Stimulated activated naive CD4-positive, alpha-beta T cell treated with Interleukin-2 at 50 U/mL for 16 hours (primary cell): ENCODE results near the gene FBXO40.
"Not testable (repeated sequence)": the region's sequence is repeated elsewhere in the genome, so short reads cannot be mapped to it uniquely, and the experiment has no call there.

Experiments
- DNase-seq: peaks from one replicate; lab custom pipeline; 2025; lab: John Stamatoyannopoulos, UW

Gene FBXO40, protein sequence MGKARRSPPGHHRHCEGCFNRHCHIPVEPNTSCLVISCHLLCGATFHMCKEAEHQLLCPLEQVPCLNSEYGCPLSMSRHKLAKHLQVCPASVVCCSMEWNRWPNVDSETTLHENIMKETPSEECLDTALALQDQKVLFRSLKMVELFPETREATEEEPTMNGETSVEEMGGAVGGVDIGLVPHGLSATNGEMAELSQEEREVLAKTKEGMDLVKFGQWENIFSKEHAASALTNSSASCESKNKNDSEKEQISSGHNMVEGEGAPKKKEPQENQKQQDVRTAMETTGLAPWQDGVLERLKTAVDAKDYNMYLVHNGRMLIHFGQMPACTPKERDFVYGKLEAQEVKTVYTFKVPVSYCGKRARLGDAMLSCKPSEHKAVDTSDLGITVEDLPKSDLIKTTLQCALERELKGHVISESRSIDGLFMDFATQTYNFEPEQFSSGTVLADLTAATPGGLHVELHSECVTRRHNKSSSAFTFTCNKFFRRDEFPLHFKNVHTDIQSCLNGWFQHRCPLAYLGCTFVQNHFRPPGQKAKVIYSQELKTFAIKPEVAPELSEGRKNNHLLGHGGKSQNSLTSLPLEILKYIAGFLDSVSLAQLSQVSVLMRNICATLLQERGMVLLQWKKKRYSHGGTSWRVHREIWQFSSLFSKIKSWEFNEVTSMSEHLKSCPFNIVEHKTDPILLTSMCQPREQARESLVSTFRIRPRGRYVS

DNA sequence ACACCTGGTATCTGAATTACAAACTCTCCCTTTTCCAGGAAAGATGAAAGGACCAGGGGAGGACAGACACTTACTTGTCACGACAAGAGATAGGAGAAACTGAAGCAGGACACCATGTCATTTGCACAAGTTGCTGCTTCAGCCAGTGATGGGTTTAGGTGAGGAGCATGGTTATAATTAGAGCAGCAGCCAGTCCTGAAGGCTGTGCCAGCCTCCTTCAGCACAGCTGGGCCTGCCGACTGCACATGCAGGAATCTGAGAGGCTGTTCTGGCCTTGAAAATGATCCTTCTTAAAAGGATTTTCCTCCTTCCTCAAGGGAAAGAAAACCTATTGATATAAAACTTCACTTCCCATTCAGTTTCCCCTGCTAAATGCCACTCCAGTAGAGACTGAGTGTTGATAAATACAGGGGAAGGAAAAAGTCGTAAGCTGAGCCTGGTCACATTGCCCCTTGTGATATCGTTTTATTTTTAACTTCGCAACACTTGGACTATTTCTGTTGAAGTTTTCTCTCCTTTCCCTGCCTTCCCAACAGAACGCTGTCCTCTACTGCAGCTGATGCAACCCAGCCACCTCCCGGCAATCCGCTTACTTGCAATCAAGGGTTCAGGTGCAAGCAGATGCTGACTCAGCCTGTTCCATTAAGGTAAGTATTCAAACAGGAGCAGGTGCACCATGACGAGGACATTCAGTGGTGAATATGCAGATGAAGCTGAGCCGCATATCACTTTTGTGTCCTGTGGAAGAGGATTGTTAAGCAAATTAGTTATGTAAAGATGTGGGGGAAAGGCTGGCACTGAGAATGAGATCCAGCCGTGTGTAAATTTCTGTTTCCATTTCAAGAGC, at the start of gene FBXO40:
Gene FBXO40, plus strand, starts transcription at position 524 of the 847 bp plus-strand sequence. CDS start 27,197 bp downstream, outside the sequence.
- no peak for DNase-seq

DNA sequence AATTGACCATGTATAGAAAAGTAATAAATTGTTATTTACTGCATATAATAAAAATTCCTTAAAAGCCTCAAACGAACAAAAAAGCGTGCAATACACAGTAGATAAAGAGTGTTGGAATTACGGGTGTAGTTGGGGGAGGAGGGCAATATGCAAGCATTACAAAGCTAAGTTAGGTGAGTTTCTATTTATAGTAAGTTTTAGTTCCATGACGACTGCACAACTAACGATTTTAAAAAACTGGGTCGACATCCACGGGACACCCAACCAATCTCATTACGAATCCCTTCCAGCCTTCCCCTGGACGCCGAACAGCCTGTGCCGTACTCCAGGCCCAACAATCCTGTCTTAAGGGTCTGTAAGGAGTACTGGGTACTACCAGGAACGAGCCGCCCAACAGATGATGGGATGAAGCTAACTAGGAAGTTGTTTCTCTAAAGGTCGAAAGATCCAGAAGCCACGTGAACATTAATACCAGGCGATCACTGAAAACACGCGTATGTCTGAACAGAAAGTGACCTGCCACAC, 48.1 kb upstream of the FBXO40 start:
- DNase-seq: no peak

DNA sequence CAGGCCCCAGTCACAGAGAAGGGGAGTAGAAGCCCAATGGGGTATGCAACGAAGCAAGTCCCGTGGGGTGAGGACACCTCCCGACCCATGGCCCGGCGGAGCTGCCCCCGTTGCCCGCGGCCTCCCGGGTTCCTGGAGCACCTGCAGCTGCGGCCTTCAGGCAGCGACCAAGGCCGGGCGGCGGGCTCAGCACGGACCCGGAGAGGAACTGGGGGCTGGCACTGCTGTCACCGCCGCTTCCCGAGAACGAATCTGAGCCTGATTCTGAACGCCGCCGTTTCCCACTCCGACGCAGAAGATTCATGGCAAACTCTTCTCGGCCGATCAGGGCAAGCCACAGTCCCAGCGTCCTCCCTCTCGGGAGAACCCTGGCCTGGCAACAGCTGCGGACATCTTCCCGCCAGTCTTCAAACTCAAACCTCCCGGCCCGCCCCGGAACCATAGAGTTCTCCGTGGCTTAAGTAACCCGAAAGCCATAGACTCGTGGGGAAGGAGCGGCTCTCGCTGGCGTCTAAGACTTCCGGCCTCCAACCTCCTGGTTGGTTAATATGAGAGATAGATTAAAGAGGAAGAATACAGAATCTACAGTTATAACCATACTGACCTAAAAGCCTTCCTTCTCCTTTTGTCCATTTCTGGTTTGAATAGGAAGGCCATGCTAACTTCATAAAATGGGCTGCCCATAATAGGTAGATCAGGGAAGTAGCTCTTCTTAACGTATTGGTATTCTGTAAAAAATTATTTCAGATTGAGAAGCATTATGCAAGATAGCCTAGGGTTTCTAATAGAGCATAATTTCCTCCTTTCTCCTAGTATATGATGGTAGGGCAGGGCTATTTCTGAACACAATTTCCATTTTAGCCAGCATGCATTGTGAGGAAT, 47.4 kb upstream of the FBXO40 start, which contains the start of gene POLQ:
Gene POLQ, minus strand, starts transcription at position 415 of the 882 bp plus-strand sequence. Its CDS starts 111 bp downstream, at position 304.
- DNase-seq: peak; percentile 84

DNA sequence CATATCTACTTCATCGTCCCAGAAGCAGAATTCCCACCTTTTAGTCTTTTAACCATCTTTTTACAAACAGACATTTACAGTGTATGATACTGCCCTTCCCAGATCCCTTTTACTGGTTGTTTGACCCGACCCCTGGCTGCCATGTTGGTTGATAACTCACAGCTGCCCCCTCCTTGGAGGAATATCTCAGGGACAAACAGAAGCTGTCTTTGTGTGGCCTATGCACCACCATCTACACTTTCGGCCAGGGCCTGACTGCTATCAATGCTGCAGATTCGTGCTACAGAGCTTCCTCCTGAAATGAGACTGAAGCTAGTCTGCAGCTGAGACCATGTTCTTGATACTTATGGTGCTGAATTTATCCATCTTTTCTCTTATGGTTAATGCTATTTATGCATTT, 40.8 kb upstream of the FBXO40 start:
- DNase-seq: no peak

DNA sequence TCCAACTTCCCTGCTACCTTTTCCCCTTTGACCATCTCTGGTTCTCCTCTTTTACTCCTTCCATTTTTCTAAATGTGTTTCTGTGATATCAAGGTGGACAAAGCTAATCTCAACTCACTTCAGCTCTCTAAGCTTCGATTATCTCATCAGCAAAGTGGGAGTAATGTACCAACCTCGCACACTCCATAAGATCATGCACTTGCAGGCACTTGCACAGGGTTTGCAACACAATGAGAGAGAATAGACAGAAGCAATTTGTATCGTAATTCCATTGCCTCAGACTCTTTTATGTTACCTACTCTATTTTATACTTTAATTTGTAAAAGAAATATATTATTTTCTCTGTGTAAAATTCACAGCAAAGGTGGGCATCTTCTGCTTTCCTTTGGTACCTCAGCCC, 40.4 kb upstream of the FBXO40 start:
- no peak for DNase-seq

DNA sequence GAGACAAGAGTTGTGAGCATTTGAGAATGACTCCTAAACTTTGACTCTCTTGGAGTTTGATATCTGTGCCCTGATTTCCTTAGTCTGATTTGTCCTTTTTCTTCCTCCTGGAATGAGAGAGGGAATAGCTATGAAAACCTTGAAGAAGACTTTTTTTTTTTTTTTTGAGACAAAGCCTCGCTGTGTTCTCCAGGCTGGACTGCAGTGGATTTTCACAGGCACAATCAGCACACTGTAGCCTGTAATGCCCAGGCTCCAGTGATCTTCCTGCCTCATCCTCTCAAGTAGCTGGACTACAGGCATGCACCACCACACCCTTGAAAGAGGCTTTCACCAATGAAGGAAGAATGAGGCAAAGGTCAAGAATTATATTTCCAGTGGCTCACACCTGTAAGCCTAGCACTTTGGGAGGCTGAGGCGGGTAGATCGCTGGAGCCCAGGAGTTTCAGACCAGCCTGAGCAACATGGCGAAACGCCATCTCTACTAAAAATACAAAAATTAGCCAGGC, 35.7 kb upstream of the FBXO40 start:
- no peak for DNase-seq

DNA sequence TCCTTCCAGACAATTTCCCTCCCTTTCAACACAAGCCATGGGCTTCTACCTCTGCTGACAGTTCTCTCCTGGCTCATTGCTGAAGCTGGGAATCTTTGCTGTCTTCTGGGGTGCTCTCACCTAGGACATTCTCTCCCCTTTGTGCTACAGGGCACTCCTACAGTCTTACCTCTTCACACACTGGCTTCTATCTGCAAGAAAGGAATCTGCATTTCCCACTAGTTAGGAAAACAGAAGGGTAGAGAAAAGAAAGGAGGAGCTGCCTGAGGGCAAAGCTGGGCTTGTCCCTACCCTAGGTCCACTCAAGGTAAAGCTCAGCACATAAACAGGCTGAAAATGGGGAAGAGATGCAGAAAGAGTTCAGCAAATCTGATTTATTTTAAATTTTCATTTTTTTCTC, 31.0 kb upstream of the FBXO40 start:
- DNase-seq: no peak

DNA sequence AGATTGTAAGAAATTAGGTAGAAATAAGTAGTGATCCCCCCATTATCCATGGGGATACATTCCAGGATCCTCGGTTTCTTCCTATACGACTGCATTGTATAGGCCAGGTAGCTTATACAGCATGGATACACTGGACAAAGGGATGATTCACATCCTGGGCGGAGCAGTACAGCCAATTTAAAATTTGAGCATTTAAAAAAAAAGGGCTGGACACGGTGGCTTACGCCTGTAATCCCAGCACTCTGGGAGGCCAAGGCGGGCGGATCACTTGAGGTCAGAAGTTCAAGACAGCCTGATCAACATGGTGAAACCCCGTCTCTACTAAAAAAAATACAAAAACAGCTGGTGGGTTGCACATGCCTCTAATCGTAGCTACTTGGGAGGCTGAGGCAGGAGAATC, 26.4 kb upstream of the FBXO40 start:
- no peak for DNase-seq

DNA sequence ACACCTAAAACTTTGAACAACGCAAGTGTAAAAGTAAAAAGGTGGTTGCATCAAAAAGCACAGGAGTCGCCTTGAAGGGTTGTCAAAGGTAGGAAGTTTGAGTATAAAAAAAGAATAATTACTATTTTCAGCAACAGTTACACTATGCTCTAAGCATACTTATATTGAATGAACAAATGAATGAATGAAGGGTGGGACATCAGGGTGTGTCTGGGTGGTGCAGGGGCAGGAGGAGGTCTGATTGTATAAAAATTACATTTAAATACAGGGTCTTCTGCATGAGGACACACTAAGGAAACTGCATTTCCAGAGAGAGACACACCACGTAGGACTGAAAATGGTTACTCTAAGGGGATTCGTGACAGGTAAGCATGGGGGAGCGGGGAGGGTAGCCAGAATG, 25.5 kb upstream of the FBXO40 start, which contains the start of gene ARGFX:
Gene ARGFX, plus strand, starts transcription at position 301 of the 400 bp plus-strand sequence. CDS start 2,765 bp downstream, outside the sequence.
- no peak for DNase-seq

DNA sequence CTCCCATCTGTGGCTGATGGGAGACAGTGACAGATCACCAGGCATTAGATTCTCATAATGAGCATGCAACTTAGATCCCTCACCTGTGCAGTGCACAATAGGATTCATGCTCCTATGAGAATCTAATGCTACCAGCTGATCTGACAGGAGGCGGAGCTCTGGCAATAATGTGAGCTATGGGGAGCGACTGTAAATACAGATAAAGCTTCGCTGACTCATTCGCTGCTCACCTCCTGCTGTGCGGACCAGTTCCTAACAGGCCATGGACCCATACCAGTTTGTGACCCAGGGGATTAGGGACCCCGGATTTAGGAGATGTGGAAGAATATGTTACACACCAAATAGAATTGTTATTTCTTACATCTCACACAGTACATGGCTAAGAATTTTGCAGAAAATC, 18.7 kb upstream of the FBXO40 start:
- DNase-seq: no peak

DNA sequence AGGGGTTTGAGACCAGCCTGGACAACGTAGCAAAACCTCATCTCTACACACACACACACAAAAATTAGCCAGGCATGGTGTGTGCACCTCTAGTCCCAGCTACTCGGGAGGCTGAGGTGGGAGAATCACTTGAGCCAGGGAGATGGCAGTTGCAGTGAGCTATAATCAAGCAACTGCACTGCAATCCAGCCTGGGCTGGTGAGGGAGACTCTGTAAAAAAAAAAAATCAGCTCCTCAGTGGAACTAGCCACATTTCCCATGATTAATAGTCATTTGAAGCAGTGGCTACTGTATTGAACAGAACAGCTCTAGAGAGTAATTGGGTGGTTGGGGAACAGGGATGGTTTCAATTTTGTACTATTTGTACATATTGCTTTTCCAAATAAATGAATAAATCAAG, 11.5 kb upstream of the FBXO40 start:
- no peak for DNase-seq

DNA sequence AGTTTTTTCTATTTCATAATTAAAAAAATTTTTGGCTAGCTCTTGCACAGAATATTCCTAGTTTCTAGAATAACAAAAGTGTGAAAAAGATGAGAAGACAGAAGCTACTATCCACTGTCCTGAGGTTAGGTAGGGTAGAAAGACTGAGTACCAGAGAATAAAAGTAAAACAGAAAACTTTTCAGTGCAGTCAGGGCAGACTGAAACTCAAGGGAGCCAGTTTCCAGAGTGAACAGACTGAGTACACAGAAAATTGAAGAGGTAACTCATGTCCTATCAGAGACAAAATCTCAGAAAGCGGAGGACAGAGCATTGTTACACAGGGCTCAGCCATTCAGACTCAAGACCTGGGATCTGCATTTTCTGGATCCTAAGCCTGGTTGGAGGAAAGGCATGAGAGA, 8.8 kb upstream of the FBXO40 start:
- no peak for DNase-seq

DNA sequence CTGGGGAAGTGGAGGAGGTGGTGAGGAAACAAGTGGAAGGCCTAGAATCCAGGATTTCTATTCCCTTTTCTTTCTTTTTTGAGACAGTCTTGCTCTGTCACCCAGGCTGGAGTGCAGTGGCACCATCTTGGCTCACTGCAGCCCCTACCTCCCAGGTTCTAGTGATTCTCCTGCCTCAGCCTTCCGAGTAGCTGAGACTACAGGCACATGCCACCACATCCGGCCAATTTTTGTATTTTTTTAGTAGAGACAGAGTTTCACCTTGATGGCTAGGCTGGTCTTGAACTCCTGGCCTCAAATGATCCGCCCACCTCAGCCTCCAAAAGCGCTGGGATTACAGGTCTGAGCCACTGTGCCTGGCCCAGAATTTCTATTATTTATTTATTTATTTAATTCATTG, 627 bp downstream of the FBXO40 start:
- not testable (repeated sequence) for DNase-seq

DNA sequence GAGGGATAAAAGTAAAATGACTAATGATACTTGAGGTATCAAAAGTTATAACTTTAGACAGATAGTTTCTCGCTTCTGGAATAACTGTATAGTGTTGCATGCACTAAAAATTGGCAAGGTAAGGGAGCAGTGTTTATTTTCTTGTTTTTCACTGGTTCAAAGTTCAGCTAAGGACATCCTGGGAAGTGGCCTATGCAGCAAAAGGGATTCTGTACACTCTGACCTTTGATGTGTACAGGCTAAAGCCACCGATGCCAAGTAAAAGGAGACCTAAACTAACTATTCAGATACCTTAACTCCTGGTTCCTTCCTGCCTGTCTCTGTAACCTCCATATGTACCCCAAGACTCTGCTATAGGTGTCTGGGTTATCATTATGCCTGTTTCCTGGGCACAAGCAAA, 1.7 kb downstream of the FBXO40 start:
- DNase-seq: no peak

DNA sequence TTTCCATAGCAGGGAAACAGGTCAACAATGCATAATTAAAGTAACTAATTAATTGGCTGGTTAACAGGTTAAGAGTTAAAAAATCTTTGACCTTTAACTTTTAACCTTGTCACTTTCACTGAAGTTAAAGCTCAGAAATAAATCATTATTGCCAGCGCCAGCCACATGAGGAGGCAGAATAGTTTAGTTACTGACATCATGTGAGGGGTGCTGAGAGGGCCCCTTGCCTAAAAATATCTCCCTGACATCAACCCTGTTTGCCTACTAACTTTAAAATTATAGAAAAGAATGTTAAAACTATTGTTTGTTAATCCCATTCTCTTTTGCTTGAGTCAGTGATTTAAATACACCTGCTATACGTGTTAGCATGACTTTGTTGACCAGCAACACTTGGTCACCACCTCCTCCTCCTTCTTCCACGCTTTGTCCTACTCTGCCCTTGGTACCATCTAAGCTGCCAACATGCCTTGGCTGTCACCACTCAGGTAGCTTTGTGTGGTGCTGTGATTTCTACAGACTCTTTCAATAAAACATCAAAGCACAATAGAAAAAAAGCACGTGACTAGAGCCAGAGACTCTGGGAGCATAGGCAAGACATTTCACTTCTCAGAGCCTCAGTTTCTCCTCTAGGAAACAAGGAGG, 2.7 kb downstream of the FBXO40 start:
- no peak for DNase-seq

DNA sequence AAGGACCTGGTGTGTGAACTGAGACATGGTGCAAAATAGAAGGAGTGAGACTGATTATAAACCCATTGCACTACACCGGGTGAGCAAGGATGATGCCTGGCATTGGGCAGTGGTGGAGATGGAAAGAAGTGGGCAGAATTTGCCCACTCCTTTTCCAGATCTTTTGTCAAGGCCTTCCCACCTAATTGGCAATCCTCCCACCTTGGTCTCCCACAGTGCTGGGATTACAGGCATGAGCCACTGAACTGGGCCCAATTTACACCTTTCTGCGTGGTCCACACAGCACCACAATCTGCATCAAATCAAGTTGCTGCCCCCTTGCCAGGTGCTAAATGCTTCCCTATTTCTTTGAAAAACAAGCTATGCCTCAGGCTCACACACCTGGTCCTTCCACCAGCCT, 5.4 kb downstream of the FBXO40 start:
- DNase-seq: no peak

DNA sequence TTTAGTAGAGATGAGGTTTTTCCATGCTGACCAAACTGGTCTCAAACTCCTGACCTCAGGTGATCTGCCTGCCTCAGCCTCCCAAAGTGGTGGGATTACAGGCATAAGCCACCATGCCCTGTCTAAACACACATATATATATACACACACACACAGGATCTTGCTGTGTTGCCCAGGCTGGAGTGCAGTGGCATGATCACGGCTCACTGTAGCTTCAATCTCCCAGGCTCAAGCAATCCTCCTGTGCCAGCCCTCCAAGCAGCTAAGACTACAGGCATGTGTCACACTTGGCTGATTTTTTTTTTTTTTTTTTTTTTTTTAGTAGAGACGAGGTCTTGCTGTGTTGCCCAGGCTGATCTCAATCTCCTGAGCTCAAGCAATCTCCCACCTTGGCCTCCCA, 6.7 kb downstream of the FBXO40 start:
- DNase-seq: not testable (repeated sequence)

DNA sequence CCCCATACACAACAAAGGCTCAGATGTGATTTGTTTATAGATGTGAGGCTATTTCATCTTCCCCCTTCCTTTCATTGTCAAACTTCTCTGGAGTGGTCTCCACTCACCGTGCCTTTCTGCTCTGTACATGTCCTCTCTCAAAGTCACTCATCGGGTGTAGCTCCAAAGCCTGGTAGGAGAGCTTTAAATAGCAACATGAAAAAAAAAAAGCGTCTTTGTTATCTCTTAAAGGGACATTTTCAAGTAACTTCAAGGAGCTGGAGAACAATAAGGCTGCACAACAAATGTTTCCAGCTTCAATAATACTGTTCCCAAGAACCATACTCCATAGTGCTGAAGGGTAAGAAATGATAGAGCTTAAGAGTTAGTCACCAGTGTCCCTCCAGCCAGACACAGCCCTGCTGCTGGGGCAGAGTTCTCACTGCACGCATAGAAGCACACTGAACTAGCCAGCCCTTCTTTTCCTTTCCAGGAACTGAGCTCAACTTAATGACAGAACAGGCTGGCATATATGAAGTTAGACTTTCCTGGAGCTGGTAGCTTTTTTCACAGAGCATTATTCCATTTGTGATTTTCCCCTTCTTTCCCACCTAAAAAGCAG, 8.1 kb downstream of the FBXO40 start:
- no peak for DNase-seq

DNA sequence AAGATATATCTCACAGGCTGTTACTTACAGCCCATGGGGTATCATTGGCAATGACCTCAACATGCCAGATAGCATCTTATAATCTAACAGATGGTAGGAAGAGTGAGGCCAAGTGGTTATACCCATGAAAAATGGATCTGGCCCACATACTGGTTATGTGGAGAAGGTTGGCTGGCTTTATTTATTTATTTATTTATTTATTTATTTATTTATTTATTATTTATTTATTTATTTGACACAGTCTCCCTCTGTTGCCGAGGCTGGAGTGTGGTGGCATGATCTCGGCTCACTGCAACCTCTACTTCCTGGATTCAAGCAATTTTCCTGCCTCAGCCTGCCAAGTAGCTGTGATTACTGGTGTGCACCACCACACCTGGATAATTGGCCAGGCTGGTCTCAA, 11.6 kb downstream of the FBXO40 start:
- DNase-seq: no peak

DNA sequence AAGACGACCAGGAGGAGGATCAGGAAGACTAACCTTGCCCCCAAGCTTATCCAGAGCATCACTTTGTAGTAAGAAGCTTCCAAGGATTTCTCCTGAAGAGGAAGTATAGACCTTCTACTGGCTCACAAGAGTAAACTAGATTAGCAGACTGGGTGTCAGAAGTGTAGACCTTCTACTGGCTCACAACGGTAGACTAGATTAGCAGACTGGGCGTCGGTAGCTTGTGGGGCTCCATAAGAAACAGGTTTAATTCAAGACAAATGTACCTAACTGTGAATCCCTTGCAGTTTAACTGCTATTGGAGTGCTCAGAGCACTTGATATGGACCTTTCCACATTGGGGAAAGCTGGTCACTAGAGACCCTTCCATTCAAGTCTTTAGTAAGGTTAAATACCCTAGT, 12.9 kb downstream of the FBXO40 start:
- DNase-seq: no peak
